HEK293 (cell line): Measurements from ENCODE around the gene C14orf93.

Source experiments
- CTCF ChIA-PET: fragments of 350-600 bp; formaldehyde crosslinking; extraction: SDS; loops from one replicate; lab custom pipeline; 2021; ENCODE audit warnings: antibody characterized with exemption; lab: Yijun Ruan, JAX
- POLR2A ChIA-PET: fragments of 300-600 bp; formaldehyde crosslinking; extraction: SDS; loops from one replicate; lab custom pipeline; 2020; ENCODE audit warnings: antibody characterized with exemption, inconsistent platforms; lab: Yijun Ruan, JAX
- H3K27ac ChIP-seq: fragments of 200-500 bp; sonication (Bioruptor generic); 2 replicates; pipeline ENCODE4 v1.5.1; 2014; ENCODE audit warnings: low read depth, low read length, control low read depth, inconsistent platforms; ENCODE audit errors: extremely low read depth
- H3K36me3 ChIP-seq, 2 experiments: fragments of 200-500 bp in 1 of 2; sonication (Bioruptor generic) in 1 of 2; 1 replicate in 1 of 2; 2 replicates in 1 of 2; pipeline ENCODE4 v1.5.1; 2014 to 2017; ENCODE audit warnings: inconsistent platforms in 2 of 2, low read length in 2 of 2; ENCODE audit not compliant: control insufficient read depth in 2 of 2, insufficient read depth in 1 of 2
- H3K4me1 ChIP-seq: fragments of 200-500 bp; sonication (Bioruptor generic); 2 replicates; pipeline ENCODE4 v1.5.1; 2014; ENCODE audit warnings: mild to moderate bottlenecking, low read length, inconsistent platforms; ENCODE audit not compliant: control insufficient read depth, insufficient read depth
- H3K4me3 ChIP-seq: 2 replicates; pipeline ENCODE4 v1.5.1; 2011; ENCODE audit warnings: low read depth, mild to moderate bottlenecking, control low read depth, low read length, moderate library complexity
- H3K9me3 ChIP-seq: fragments of 200-500 bp; sonication (Bioruptor generic); 2 replicates; pipeline ENCODE4 v1.5.1; 2014; ENCODE audit warnings: low read depth, low read length, inconsistent platforms; ENCODE audit not compliant: control insufficient read depth, insufficient read depth
- AEBP2 ChIP-seq: fragments of 450-650 bp; formaldehyde crosslinking; IDR thresholded peaks from 2 replicates; pipeline ENCODE4 v1.5.1; 2016; ENCODE audit warnings: missing biosample characterization, missing genetic modification characterization, borderline replicate concordance
- GLI4 ChIP-seq: fragments of 450-650 bp; formaldehyde crosslinking; IDR thresholded peaks from 2 replicates; pipeline ENCODE4 v1.5.1; 2016; ENCODE audit warnings: missing biosample characterization, missing genetic modification characterization
- MZF1 ChIP-seq: fragments of 450-650 bp; formaldehyde crosslinking; IDR thresholded peaks from 2 replicates; pipeline ENCODE4 v1.5.1; 2017; ENCODE audit warnings: missing biosample characterization, missing genetic modification characterization, borderline replicate concordance
- OSR2 ChIP-seq: fragments of 450-650 bp; formaldehyde crosslinking; IDR thresholded peaks from 2 replicates; pipeline ENCODE4 v1.5.1; 2016; ENCODE audit warnings: missing biosample characterization, missing genetic modification characterization
- SCRT2 ChIP-seq: fragments of 450-650 bp; formaldehyde crosslinking; IDR thresholded peaks from 2 replicates; pipeline ENCODE4 v1.5.1; 2016; ENCODE audit warnings: missing biosample characterization, missing genetic modification characterization
- SP3 ChIP-seq: fragments of 450-650 bp; formaldehyde crosslinking; IDR thresholded peaks from 2 replicates; pipeline ENCODE4 v1.5.1; 2016; ENCODE audit warnings: missing biosample characterization, missing genetic modification characterization
- TCF7L2 ChIP-seq: IDR thresholded peaks from 2 replicates; pipeline ENCODE4 v1.6.1; 2011; ENCODE audit warnings: low read depth, mild to moderate bottlenecking, inconsistent platforms, low read length, moderate library complexity, borderline replicate concordance
- YY2 ChIP-seq: fragments of 450-650 bp; formaldehyde crosslinking; IDR thresholded peaks from 2 replicates; pipeline ENCODE4 v1.5.1; 2016; ENCODE audit warnings: missing biosample characterization, missing genetic modification characterization
- ZBTB10 ChIP-seq: fragments of 450-650 bp; formaldehyde crosslinking; IDR thresholded peaks from 2 replicates; pipeline ENCODE4 v1.5.1; 2016; ENCODE audit warnings: missing biosample characterization, missing genetic modification characterization
- ZBTB20 ChIP-seq: fragments of 450-650 bp; formaldehyde crosslinking; IDR thresholded peaks from 2 replicates; pipeline ENCODE4 v1.5.1; 2016; ENCODE audit warnings: missing biosample characterization, missing genetic modification characterization
- ZNF146 ChIP-seq: fragments of 450-650 bp; formaldehyde crosslinking; IDR thresholded peaks from 2 replicates; pipeline ENCODE4 v1.5.1; 2016; ENCODE audit warnings: missing biosample characterization, missing genetic modification characterization
- ZNF148 ChIP-seq: fragments of 450-650 bp; formaldehyde crosslinking; IDR thresholded peaks from 2 replicates; pipeline ENCODE4 v1.5.0; 2017; ENCODE audit warnings: missing biosample characterization, missing genetic modification characterization, borderline replicate concordance
- ZNF354C ChIP-seq: fragments of 450-650 bp; formaldehyde crosslinking; IDR thresholded peaks from 2 replicates; pipeline ENCODE4 v1.5.1; 2016; ENCODE audit warnings: missing biosample characterization, missing genetic modification characterization, low read depth, borderline replicate concordance
- ZNF426 ChIP-seq: fragments of 450-650 bp; formaldehyde crosslinking; IDR thresholded peaks from 2 replicates; pipeline ENCODE4 v1.5.1; 2017; ENCODE audit warnings: missing biosample characterization, missing genetic modification characterization, mild to moderate bottlenecking, inconsistent platforms, moderate library complexity
- ZNF548 ChIP-seq: fragments of 450-650 bp; formaldehyde crosslinking; IDR thresholded peaks from 2 replicates; pipeline ENCODE4 v1.5.1; 2016; ENCODE audit warnings: missing biosample characterization, missing genetic modification characterization
- ZNF549 ChIP-seq: fragments of 450-650 bp; IDR thresholded peaks from 2 replicates; pipeline ENCODE4 v1.5.1; 2018; ENCODE audit warnings: missing biosample characterization, missing genetic modification characterization, mild to moderate bottlenecking, inconsistent platforms, moderate library complexity
- ZNF560 ChIP-seq: fragments of 450-650 bp; formaldehyde crosslinking; IDR thresholded peaks from 2 replicates; pipeline ENCODE4 v1.5.1; 2017; ENCODE audit warnings: missing biosample characterization, missing genetic modification characterization, borderline replicate concordance
- ZNF610 ChIP-seq: fragments of 450-650 bp; formaldehyde crosslinking; IDR thresholded peaks from 2 replicates; pipeline ENCODE4 v1.5.1; 2016; ENCODE audit warnings: missing biosample characterization, missing genetic modification characterization, borderline replicate concordance
- ZNF626 ChIP-seq: fragments of 450-650 bp; sonication (Bioruptor Pico); formaldehyde crosslinking; IDR thresholded peaks from 2 replicates; pipeline ENCODE4 v1.5.1; 2018; ENCODE audit warnings: missing biosample characterization, missing genetic modification characterization, inconsistent platforms
- ZNF639 ChIP-seq: fragments of 450-650 bp; formaldehyde crosslinking; IDR thresholded peaks from 2 replicates; pipeline ENCODE4 v1.5.1; 2016; ENCODE audit warnings: missing biosample characterization, missing genetic modification characterization
- ZSCAN4 ChIP-seq: fragments of 450-650 bp; formaldehyde crosslinking; IDR thresholded peaks from 2 replicates; pipeline ENCODE4 v1.5.1; 2017; ENCODE audit warnings: missing biosample characterization, missing genetic modification characterization
- ZXDB ChIP-seq: fragments of 450-650 bp; formaldehyde crosslinking; IDR thresholded peaks from 2 replicates; pipeline ENCODE4 v1.5.1; 2016; ENCODE audit warnings: missing biosample characterization, missing genetic modification characterization

C14orf93 gene

GRCh38 chr14:23049011-23049410 is 39.1 kb upstream of the C14orf93 start:
- Histone ChIP-seq H3K9me3 (no peaks in the 10 kb centered on the region), H3K4me1 (no peaks in the 10 kb centered on the region), H3K27ac (no peak overlapping the region), H3K36me3 (peaks cover 0 to 50% of the 10 kb centered on the region in 2 experiments; a peak in 1 of 3 replicates), H3K4me3 (no peak overlapping the region)
- ChIA-PET POLR2A (interaction anchor here (0.6 kb wide), 1 partner anchor 13 kb away, joined by 4 read pairs; no protein-coding TSS in a partner anchor), CTCF (interaction anchor here (0.6 to 16.2 kb wide), 3 partner anchors 9 to 237 kb away, joined by 3 to 469 read pairs (median 4); partner anchors contain the start of gene AJUBA)
- TF ChIP-seq ZNF146 (tag by site-specific recombination) (no peak), AEBP2 (tag by site-specific recombination) (no peak), SP3 (tag by site-specific recombination) (no peak), ZNF426 (no peak), GLI4 (no peak), ZSCAN4 (no peak), ZBTB20 (no peak), ZNF549 (no peak), ZNF548 (tag by site-specific recombination) (no peak), ZNF560 (no peak), ZNF626 (tag by site-specific recombination) (no peak), ZBTB10 (tag by site-specific recombination) (no peak), YY2 (tag by site-specific recombination) (no peak), MZF1 (tag by site-specific recombination) (no peak), ZNF639 (no peak), OSR2 (no peak), TCF7L2 (no peak)

GRCh38 chr14:23047751-23048693 is 38.1 kb upstream of the C14orf93 start:
- Histone ChIP-seq H3K27ac (no peak overlapping the region), H3K9me3 (no peaks in the 10 kb centered on the region), H3K4me1 (no peaks in the 10 kb centered on the region), H3K4me3 (no peak overlapping the region), H3K36me3 (peaks cover 0 to 40% of the 10 kb centered on the region in 2 experiments; a peak in 1 of 3 replicates)
- TF ChIP-seq ZXDB (no peak), ZNF148 (tag by site-specific recombination) (no peak), SCRT2 (no peak), ZNF610 (tag by site-specific recombination) (no peak), ZNF354C (tag by site-specific recombination) (no peak)
- POLR2A ChIA-PET = no interaction called here
- CTCF ChIA-PET = interaction anchor here (1.4 to 16.2 kb wide), 3 partner anchors 21 to 61 kb away, joined by 4 to 469 read pairs (median 5); partner anchors contain the start of gene AJUBA
